T1000 (cell line): ENCODE data around the gene USP37.

Experiments used
- DNase-seq: peaks from one replicate; lab custom pipeline; 2025; ENCODE audit warnings: mixed read lengths; lab: John Stamatoyannopoulos, UW

USP37 gene

DNA sequence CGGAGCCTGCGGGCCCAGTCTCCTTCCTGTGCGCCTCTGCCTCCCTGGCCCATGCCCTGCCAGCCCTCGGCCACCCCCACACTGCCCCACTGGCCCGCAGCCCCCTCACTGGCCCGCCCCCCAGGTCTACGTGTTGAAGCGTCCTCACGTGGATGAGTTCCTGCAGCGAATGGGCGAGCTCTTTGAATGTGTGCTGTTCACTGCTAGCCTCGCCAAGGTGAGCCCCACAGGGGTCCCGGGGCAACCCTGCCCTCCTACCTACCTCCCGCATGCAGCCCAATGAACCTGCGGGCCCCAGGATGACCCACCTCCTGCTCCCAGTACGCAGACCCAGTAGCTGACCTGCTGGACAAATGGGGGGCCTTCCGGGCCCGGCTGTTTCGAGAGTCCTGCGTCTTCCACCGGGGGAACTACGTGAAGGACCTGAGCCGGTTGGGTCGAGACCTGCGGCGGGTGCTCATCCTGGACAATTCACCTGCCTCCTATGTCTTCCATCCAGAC, 165.2 kb downstream of the USP37 start:
- no peak for DNase-seq

DNA sequence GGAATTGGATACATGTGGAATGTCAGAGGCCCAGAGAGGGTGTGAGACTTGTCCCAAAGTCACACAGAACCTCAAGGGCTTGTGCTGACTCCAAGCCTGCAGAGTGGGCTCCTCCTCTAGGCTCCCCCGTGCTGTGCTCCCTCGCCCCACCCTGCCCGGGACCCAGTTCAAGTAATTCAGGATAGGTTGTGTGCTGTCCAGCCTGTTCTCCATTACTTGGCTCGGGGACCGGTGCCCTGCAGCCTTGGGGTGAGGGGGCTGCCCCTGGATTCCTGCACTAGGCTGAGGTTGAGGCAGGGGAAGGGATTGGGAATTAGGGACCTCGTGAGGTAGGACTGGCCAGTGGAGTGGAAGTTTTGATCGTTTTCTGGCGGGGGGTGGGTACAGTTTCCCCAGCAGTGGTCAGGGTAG, 165.7 kb downstream of the USP37 start:
- DNase-seq = no peak

DNA sequence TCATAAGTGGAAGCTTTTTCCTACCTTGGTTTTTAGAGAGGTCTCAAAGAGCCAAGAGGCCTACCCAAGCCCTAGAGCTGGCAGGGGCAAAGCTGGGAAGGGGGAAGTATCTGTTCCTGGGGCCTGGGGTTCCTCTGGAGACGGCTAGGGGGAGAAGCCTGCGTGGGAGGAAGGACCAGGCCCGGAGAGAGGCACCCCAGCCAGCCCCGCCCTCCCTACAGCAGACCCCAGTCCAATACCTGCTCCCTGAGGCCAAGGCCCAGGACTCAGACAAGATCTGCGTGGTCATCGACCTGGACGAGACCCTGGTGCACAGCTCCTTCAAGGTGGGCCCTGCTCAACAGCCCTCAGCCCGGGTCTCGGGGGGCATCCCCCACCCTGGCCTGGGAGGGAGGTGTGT, 166.3 kb downstream of the USP37 start:
- DNase-seq = no peak

DNA sequence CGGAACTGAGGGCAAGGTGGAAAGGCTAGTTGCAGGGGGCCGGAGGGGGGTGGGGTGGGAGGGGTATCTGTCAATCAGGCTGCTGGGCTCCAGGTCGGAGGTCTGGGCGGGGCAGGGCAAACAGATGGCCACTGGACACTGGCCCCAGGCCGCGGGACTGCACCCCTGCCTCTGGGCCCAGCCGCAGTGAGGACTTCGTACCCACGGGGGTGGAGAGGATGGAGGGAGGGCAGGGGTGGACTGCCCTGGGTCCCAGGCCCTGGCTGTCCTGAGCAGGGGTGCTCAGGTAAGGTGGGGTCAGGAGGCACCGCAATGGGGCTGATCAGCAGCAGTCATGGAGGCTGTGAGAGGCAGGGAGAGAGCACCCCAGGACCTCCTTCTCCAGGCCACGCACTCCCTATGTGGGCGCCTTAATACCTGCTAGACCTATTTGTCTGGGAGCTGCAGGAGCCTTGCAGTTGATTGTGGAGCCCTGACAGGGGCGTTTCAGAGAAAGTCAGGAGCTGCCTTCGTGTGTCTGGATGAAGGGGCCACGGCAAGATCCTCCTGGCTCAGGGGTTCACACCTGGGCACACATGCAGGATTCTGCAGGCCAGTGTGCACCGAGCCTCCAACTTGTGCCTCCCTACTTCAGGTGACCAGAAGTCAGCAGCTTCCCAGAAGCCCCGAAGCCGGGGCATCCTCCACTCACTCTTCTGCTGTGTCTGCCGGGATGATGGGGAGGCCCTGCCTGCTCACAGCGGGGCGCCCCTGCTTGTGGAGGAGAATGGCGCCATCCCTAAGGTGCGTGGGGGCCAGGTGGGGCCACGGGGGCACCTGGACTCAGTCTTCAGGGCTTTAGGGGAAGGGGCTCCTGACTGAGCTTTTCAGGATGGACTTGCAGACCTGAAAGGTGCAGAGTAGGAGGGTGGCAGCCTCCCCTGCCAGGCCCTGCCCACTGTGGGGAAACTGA, 166.9 kb downstream of the USP37 start:
- DNase-seq = no peak
